H1 (cell line): ENCODE results near the gene BACE1. TPM values are rescaled to one million over a fixed set of nuclear protein-coding genes. Genes with fewer than 3 reads are reported as not detected.

Source experiments
- ASH2L ChIP-seq: fragments of 200-600, 300-600 bp; sonication (generic); IDR thresholded peaks from one replicate; pipeline ENCODE4 v1.7.1; 2017; ENCODE audit warnings: low read length
- CHD2 ChIP-seq: IDR thresholded peaks from 2 replicates; pipeline ENCODE4 v1.6.1; 2012; ENCODE audit warnings: low read length, improper control_type of control experiment
- HDAC2 ChIP-seq, 2 experiments: fragments of 300-600 bp in 1 of 2; sonication (generic) in 1 of 2; IDR thresholded peaks; 2 replicates each; pipeline ENCODE4 v1.6.1; 2011 to 2012; ENCODE audit warnings: low read depth in 2 of 2, low read length in 2 of 2, mild to moderate bottlenecking in 2 of 2, moderate library complexity in 2 of 2, borderline replicate concordance in 1 of 2, inconsistent platforms in 1 of 2
- KDM4A ChIP-seq: IDR thresholded peaks from one replicate; pipeline ENCODE4 v1.7.1; 2012; ENCODE audit warnings: low read depth, mild to moderate bottlenecking, moderate library complexity, low read length, inconsistent platforms; ENCODE audit not compliant: severe bottlenecking
- RBBP5 ChIP-seq: IDR thresholded peaks from 2 replicates; pipeline ENCODE4 v1.7.1; 2012; ENCODE audit warnings: low read depth, mild to moderate bottlenecking, inconsistent platforms, low read length, moderate library complexity, borderline replicate concordance
- TAF1 ChIP-seq: IDR thresholded peaks from 2 replicates; pipeline ENCODE4 v1.6.1; 2011; ENCODE audit warnings: mild to moderate bottlenecking, low read depth, low read length
- polyA plus RNA-seq, 7 experiments: library from polyadenylated mRNA; depleted of rRNA in 3 of 7; stranded (reverse) in 5 of 7; unstranded in 2 of 7; fragments of >200 nt in 5 of 7; fragments of 200-250 nt in 2 of 7; gene quantifications; 1 replicate in 5 of 7; 2 replicates in 1 of 7; 4 replicates in 1 of 7; pipeline versions ENCODE4 v1.2.1 to v1.2.3, GENCODE V29; 2011 to 2013; ENCODE audit warnings: missing spikeins in 2 of 7, mixed read lengths in 2 of 7
- total RNA-seq: library from RNA; stranded (reverse); fragmentation: NEBNext Ultra II Directional; extraction: Animal tissue kit (Norgen Biotek cat#: 25700); gene quantifications from 2 replicates; pipeline ENCODE4 v1.2.1, GENCODE V29; 2021

BACE1 gene
- total and polyA plus RNA-seq, 2 of the 8 experiments (the other 6 are each of a cell fraction or from before 2014, with no cell fraction given), result 7.7 to 7.9 TPM

GRCh38 chr11:117239295-117239694 lies 76.8 kb downstream of the BACE1 start (continued):
- TF ChIP-seq KDM4A, result no peak
- TF ChIP-seq TAF1, result no peak
- TF ChIP-seq RBBP5, result no peak
- no peak for TF ChIP-seq CHD2
- TF ChIP-seq ASH2L, result no peak
- no peak for TF ChIP-seq HDAC2 (IDR thresholded peaks at IDR 0.05; ENCODE audit: borderline replicate concordance in 1 of 2, low read depth in 2 of 2, low read length in 2 of 2)
- TF ChIP-seq, all 59 proteins: peak for 0
